Activated naive CD8-positive, alpha-beta T cell treated with anti-CD3 and anti-CD28 coated beads, Interleukin-2, amount 10 ng/mL, durations not matched to agents 7 days and 5 days (primary cell): ENCODE data around the gene C17orf67. TPM values are rescaled to one million over a fixed set of nuclear protein-coding genes. Genes with fewer than 3 reads are reported as not detected.

Experiments
- ATAC-seq: fragments of 150-1000 bp; cut with Tn5 transposase; one replicate; pipeline ENCODE4 v1.10.0; 2021; ENCODE audit warnings: low read depth, moderate library complexity
- POLR2A ChIA-PET: fragments of 350-600 bp; sonication (Branson Sonifier 250); formaldehyde crosslinking; loops from one replicate; lab custom pipeline; 2021; ENCODE audit warnings: antibody characterized with exemption; lab: Charles Lee
- DNase-seq: peaks from one replicate; pipeline ENCODE4 v3.0.0; 2021
- H3K27ac Mint-ChIP-seq: one replicate; pipeline ENCODE4 v1.8.0; 2022; ENCODE audit warnings: mild to moderate bottlenecking, mixed read lengths
- H3K27me3 Mint-ChIP-seq: one replicate; pipeline ENCODE4 v1.8.0; 2022; ENCODE audit warnings: mild to moderate bottlenecking, moderate library complexity, mixed read lengths
- H3K36me3 Mint-ChIP-seq: one replicate; pipeline ENCODE4 v1.8.0; 2021; ENCODE audit warnings: mild to moderate bottlenecking, mixed read lengths
- H3K4me1 Mint-ChIP-seq: one replicate; pipeline ENCODE4 v1.8.0; 2021; ENCODE audit warnings: mixed read lengths
- H3K4me3 Mint-ChIP-seq: one replicate; pipeline ENCODE4 v1.8.0; 2022; ENCODE audit warnings: mild to moderate bottlenecking, moderate library complexity, mixed read lengths
- H3K9me3 Mint-ChIP-seq: one replicate; pipeline ENCODE4 v1.8.0; 2021; ENCODE audit warnings: mixed read lengths
- total RNA-seq, 2 experiments: library from RNA; stranded (reverse); gene quantifications; one replicate each; pipeline ENCODE4 v1.2.3, GENCODE V29; 2021

Gene C17orf67
- total RNA-seq, 2 experiments from 2014 or later, result 5.1 to 5.4 TPM

DNA sequence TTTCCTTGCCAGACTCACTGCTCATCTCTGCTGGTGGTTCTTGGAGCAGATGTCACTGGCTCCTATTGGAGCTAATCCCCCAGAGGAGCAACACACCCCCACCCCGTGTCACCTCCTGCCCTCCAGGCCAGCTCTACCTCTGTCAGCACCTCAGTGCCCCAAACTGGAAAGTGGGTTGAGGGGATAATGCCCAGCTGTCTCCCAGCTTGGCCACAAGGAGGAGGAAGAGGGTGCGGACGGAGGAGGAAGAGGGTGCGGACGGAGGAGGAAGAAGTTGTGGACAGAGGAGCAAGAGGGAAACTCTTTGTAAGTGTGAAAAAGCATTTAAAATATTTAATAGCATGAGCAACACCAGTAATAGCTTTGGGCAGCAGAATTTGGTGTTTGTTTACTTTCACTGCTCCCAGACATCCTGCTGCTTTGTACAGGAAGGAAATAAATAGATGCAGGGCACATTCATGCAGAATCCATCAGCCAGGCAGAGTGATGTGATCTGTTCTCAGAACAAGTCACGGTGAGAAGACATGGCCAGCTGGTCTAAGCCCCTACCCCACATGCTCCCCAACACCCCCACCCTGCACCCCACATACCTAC lies 82.5 kb downstream of the C17orf67 start:
- Mint-ChIP-seq H3K4me1 (peaks cover 15% of the 10 kb centered on the region), H3K27ac (no peak overlapping the region), H3K27me3 (peaks cover 2% of the 10 kb centered on the region), H3K36me3 (no peaks in the 10 kb centered on the region), H3K9me3 (peaks cover 3% of the 10 kb centered on the region), H3K4me3 (no peak overlapping the region)
- POLR2A ChIA-PET, result no interaction called here
- DNase-seq (no peak), ATAC-seq (no peak)

DNA sequence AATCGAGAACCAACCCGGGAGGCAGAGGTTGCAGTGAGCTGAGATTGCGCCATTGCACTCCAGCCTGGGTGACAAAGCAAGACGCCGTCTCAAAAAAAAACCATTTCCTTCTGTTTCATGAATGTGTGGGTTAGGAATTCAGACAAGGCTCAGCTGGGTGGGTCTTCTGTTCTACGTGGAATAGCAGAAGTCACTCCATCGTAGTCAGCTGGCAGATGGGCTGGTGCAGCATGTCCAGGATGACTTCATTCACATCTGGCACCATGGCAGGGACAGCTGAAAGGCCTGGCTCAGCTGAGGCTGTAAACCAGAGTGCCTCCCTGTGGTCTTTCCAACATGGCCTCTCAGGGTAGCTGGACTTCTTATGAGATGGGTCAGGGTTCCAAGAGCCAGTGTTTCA lies 89.0 kb downstream of the C17orf67 start:
- peaks cover 3% of the 10 kb centered on the region for H3K9me3 Mint-ChIP-seq
- ATAC-seq (no peak), DNase-seq (no peak)
- H3K27me3 Mint-ChIP-seq, result peaks cover 19% of the 10 kb centered on the region
- no peak overlapping the region for H3K4me3 Mint-ChIP-seq
- H3K36me3 Mint-ChIP-seq, result no peaks in the 10 kb centered on the region
- H3K4me1 Mint-ChIP-seq, result peaks cover 3% of the 10 kb centered on the region
- POLR2A ChIA-PET, result no interaction called here
- no peak overlapping the region for H3K27ac Mint-ChIP-seq

DNA sequence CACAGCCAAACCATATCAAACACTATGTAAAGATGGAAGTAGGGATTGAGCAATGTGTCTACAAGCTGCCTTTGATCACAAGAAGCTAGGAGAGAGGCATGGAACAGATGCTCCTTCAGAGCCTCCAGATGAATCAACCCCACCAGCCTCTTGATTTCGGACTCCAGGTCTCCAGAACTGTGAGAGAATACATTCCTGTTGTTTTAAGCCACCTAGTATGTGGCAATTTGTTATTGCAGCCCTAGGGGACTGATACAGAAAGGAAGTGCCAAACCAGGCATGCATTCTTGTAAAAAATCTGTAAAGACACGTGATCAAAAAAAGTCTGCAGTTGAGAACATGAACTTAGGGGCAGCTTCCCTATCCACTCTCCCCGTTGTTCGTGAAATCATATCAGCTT lies 91.1 kb downstream of the C17orf67 start:
- no peak overlapping the region for H3K27ac Mint-ChIP-seq
- no peaks in the 10 kb centered on the region for H3K9me3 Mint-ChIP-seq
- H3K27me3 Mint-ChIP-seq, result peaks cover 19% of the 10 kb centered on the region
- ATAC-seq (no peak), DNase-seq (no peak)
- H3K4me1 Mint-ChIP-seq, result no peaks in the 10 kb centered on the region
- H3K4me3 Mint-ChIP-seq, result no peak overlapping the region
- H3K36me3 Mint-ChIP-seq, result no peaks in the 10 kb centered on the region
- POLR2A ChIA-PET, result no interaction called here

Other genes with a start within 250 kb of the C17orf67 start
- gene NOG, start 240.2 kb downstream of the C17orf67 start, total RNA-seq, result 1 to 10 TPM; 2.8 TPM
- gene DGKE, start 231 bp upstream of the C17orf67 start, total RNA-seq, result 10 to 100 TPM; 30.0 to 30.9 TPM
- gene TRIM25, start 80.1 kb upstream of the C17orf67 start, total RNA-seq, result 100 to 1,000 TPM; 139 to 141 TPM
- 10 to 100 TPM; 16.4 TPM for gene COIL, start 127.1 kb upstream of the C17orf67 start, total RNA-seq
- 10 to 100 TPM; 15.8 to 16.6 TPM for gene SCPEP1, start 144.2 kb upstream of the C17orf67 start, total RNA-seq